Raji (cell line): ENCODE data around the gene PAM.

Source experiments
- POLR2A ChIP-seq: IDR thresholded peaks from 2 replicates; pipeline ENCODE4 v1.6.1; 2011; ENCODE audit warnings: low read depth, low read length, control low read depth; ENCODE audit not compliant: insufficient read depth

The PAM gene

DNA sequence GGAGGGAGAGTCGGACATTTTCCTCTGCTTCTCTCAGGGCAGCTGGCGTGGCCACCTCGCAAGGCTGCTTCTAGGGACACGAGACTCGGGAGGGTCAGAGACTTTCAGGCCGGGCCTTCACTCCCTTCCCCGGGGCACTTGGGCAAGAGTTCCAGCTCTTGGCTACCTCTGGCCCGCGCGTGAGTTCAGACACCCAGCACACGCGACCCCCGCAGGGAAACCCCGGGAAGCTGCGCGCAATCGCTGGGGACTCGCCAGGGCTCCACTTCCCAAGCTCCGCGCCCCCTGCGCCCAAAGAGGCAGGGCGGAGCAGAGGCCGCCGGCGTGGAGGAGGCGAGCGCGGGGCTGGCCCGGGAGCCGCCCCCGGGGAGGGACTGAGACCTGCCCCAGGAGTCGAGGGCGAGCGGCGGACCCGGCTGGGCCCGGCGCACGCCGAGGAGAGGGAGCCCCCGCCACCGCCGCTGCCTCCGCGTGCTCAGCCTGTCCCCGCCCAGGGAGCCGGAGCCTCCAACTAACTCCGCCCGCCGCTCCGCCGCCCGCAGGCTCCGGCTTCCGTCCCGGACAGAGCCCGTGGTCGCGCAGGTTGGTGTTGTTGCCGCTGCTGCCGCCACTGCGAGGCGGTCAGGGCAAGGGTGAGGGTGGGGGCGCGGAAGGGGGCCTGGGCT is at the start of gene PAM:
Gene PAM (plus strand): TSS at position 539 of the 665 bp plus-strand sequence. CDS start 110,891 bp downstream, outside the sequence.
- peak; percentile 54 for TF ChIP-seq POLR2A

DNA sequence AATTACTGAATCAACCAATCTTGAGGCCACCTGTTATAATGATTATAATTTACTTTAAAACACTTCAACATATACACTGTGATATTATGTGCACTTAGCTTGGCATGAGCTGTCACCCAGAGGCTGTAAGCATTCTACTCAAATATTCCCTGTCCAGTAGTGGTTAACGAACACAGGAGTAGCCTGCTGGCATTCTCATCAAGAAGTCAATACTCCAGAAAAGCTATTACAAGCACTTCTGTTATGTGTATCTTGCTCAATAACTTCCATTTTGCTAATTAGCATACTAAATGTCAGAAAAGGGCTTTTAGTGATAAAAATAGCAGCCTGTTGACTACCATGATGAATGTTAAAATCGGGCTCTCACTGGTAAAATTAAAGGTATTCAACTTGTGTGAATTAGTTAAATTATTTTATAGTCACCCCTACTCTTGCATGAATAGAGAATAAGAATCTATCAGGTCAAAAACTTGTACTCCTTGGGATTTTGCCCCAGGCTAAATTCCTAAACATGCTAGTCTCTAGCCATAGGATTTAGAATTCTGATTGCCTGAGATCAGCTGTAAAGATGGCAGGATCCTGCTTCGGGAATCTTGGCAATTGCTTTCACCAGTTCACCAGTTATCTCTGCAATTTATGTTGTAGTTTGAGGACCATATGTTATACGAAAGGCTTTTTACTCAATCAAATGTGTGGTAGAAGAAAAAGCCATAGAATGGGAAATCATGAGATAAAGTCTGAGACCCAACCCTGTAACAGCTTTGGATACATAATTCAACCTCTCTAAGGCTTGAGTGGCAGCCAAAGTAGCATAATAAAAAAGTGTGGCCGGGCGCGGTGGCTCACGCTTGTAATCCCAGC is 43.4 kb upstream of the PAM start:
- TF ChIP-seq POLR2A, result no peak

DNA sequence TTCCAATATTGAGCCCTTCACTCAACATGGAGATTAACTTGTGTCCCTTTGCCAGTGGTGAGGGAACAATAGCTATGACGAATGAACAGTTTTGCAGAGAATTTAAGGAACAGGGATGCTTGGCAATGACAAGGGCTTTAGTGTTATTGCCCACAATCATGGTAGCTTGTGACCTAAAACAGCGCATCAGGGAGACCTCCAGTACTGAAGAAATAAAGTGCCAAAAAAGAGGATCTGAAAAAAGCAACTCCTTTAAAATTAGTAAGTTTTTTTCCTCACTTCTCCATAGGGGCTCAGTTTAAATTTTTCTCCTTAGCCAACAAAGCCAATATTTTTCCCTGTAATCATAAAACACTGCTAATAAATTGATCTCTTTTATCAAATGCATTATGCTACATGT is 41.8 kb upstream of the PAM start:
- no peak for TF ChIP-seq POLR2A

DNA sequence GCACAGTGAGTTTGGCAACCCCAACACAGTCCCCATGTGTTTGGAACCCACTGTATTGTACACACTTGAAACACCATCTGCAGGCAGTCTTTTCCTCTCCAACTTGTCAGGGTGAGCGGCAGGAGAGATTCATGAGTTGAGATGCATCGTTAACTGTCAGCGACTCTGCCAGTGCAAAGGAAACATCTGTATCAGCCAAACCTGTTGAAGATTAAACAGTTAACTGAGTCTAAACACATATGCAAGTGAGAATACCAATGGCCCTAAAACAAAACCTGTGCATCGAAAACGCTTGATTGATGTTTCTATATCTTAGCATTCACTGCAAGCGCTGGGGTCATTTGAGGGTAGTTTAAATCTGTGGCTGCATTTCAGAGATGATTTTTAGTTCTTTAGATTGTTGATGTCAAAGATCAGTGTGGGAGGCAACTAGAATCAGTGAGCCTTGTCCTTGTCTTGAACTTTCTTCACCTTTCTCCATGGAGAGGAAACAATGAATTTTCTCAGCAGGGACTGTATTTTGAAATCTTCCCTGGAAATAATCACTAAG is 41.3 kb upstream of the PAM start:
- no peak for TF ChIP-seq POLR2A

DNA sequence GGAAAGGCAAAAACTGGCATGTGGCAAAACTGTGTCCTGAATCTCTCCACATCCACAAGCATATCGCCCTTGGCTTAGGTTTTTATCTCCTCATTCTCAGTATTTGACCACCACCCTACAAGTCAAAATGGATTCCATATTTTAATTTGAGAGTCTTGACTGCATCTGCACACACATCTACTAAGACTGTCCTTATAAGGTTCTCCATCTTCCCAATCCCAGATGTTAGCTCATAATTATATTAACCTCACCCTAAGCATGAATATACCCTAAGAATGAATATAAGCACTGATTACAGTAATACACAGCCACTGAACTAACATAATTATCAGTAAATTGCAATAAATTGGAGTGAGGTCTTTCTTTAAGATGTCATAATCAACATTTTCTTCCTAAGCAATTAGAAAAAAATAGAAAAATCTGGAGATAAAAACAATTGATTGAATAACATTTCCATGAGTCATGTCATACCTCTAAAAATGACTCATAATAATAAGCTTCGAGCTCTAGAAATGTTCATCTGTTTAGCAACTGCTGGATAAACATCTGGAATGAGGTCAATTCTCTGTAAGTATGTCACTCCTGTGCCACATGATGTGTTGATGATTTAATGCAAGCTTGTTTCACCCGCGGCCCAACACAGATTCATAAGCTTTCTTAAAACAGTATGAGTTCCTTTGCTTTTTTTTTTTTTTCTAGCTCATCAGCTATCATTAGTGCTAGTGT is 39.9 kb upstream of the PAM start:
- no peak for TF ChIP-seq POLR2A

DNA sequence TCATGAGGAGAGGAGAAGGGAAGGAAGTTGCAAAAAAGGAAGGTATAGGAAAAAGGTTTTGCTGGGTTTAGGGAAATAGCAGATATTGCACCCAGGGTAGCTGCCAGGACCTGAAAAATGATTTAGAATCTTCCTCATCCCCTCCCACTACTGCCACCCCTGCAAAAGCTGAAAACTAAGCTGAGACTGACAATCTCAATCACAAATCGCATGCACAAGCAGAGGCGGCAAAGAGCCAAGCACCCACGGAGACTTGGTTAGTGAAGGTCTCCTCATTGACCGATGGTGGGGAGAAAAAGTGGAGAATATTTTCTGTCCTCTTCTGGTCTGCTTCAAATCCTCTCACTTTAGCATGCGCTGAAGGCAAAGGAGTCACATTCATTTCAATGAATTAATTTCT is 39.1 kb upstream of the PAM start:
- no peak for TF ChIP-seq POLR2A

DNA sequence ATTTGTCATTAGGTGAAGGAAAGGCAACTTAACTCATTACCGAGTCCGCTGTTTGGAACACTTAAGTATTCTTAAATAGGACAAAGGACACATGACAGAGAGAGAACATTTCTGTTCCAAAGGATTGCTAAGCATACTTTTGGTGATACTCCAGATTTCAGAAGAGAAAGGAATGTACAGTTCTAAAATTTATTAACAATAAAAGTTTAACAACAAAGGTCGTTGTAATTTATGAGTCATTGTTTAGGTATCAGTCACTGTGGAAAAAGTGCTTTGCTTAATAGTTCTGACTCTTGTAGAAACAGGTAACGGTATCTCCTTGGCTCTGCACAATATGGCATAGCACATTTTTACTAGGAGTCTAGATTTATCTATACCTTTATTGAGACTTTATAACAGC is 36.3 kb upstream of the PAM start:
- no peak for TF ChIP-seq POLR2A

DNA sequence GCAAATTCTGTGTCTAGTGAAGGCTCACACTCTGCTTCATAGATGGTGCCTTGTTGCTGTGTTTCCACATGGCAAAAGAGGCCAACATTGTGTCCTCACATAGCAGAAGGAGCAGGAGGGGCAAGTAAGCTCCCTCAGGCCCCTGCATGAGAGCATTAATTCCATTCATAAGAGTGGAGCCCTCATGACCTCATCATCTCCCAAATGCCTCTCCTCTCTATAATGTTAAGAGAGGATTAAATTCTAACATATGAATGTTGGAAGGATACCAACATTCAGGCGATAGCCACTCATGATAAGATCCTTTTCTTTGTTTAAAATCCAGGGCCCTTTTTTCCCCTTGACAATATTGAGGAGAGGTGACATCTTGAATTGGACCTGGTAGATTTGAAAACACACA is 35.2 kb upstream of the PAM start:
- no peak for TF ChIP-seq POLR2A

DNA sequence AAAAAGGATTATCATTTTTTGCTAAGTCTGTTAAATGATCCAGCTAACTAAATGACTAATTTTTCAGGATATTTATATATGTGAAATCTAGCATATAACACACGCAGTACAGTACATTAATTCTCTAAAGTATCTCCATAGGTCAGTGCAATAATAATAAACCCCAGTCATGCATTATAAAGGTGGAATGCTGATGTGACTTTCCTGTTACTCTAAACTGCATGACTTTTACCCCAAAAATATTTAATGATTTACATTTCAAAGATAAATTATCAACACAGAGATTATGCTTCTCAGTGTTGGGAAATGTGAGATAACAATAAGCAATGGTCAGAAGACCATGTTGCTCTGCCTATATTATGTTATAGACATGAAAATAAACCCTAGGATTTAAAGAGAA is 34.1 kb upstream of the PAM start:
- TF ChIP-seq POLR2A, result no peak

DNA sequence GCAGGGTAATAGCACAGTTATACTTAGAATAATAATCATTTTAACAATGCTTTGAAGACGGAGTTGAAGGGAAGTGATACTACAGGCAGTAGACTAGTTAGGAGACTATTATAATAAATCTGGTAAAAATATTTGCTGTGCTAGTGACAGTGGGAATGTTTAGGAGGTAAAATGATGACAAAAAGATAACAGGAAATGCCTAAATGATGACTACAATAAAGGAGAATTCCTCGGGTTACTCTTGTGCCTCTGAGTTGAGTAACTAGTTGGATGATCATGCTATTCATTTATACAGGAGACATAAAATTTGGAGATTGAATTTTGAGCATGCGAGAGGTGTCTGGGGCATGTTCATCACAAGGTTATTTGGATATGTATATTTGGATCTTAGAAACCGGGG is 32.2 kb upstream of the PAM start:
- TF ChIP-seq POLR2A, result no peak

DNA sequence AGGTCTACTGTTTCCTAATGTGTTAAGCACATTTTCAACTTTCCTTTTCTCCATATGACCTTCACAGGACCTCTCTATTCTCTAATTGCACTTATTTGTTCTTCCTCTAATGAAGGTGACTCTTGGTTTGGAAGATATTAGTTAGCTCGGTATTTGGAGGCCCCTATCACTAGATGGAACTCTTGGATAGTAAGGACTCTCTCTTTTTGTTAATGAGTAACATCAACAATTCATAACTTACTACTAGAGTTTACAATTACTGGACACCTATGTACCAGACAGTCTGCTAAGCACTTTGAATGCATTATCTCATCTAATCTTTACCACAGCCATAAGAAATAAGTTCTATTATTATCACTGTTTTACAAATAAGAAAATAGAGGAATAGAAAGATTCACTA is 23.4 kb upstream of the PAM start:
- TF ChIP-seq POLR2A, result no peak

DNA sequence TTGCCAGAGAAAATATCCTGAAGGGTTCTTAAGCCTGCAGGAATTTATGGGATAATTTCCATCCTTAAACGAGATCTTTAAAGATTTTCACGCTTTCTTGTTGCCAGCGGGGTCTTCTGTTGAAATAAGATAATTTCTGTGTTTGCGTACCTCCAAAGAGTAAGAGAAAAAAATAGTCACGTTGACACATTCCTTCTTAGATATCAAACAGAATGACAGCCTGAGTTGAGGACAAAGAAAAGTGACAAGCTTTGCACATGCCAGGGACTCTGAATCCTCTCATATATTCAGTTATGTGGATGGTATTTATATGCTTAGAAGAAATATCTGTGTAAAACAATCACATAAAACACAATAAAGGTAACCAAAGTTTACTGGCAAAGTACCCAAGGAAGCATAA is 21.6 kb upstream of the PAM start:
- no peak for TF ChIP-seq POLR2A

DNA sequence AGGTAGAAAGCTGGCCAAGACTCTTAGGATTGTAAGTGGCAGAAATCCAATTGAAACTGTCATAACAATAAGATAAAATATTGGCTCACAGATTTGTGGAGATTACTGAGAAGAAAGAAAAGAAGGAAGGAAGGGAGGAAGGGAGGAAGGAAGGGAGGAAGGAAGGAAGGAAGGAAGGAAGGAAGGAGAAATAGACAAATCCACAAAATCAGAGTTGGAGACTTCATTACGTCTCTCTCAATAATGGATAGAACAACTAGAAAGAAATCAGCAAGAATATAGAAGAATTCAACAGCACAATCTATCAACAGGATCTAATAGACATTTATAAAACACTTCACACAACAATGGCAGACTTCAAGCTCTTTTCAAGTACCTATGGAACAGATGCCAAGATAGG is 17.9 kb upstream of the PAM start:
- no peak for TF ChIP-seq POLR2A

DNA sequence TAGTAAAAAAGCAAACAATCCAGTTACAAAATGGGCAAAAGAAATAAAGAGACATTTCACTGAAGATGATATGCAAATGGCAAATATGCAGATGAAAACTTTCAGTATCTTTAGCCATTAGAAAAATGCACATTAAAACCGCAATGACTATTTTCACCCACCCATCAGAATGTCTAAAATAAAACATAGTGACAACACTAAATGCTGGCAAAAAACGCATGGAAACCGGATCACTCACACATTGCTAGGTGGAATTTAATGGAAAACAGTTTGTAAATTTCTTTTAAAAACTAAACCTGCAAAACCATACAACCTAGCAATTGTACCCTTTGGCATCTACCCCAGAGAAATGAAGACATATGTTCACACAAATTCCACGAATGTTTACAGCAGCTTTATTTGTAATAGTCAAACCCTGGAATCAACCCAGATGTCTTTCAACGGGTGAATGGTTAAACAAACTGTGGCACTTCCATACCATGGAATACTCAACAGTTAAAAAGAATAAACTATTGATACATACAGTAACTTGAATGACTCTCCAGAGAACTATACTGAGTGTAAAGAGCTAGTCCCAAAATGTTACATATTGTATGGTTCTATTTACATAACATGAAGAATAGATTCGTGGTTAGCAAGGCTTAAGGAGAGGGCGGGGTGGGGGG is 17.2 kb upstream of the PAM start:
- TF ChIP-seq POLR2A, result no peak

DNA sequence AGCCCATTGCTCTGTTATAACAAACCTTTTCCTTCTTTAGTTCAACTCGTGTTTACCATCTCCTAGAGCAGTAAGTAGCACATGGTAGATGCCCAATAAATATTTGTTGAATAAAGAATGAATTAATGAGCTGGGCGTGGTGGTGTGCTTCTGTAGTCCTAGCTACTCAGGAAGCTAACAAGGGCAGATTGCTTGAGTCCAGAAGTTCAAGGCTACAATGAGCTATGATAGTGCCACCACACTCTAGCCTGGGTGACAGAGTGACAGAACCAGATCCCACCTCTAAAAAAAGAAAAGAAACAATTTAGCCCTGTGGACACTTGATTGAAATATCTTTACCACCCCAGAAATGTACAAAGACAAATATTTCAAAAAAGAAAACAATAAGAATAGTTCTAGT is 14.6 kb upstream of the PAM start:
- no peak for TF ChIP-seq POLR2A
